PC-9 (cell line): Measurements from ENCODE around the gene BRPF1.

Experiments
- CTCF ChIP-seq: fragments of 200-600 bp; sonication (generic); conservative IDR thresholded peaks from 2 replicates; pipeline ENCODE4 v1.6.1; 2017; ENCODE audit warnings: mixed run types, antibody characterized with exemption, mild to moderate bottlenecking, moderate library complexity
- EZH2 ChIP-seq: fragments of 200-600 bp; sonication (generic); IDR thresholded peaks from 2 replicates; pipeline ENCODE4 v1.8.0; 2017; ENCODE audit warnings: antibody characterized with exemption, low read depth

DNA sequence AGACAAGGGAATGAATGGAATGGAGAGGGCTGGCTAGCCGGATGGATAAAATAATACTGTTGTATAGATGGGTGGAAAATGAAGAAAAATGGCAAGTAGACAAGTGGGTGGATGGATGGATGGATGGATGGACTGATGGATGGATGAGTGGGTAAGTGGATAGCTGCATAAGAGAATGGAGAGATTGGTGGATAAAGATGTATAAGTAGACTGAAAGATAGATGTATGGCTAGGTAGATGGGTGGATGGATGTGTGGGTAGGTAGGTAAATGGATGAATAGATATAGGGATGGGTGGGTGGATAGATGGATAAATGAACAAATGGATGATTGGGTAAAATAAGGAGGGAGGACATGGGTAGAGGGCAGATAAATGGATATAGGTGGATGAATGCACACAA is 14.0 kb upstream of the BRPF1 start:
- no peak for TF ChIP-seq CTCF
- TF ChIP-seq EZH2: no peak
